ENCODE data around the gene LRP1-AS.

LRP1-AS gene

GRCh38 chr12:57096748-57097553 lies 50.5 kb downstream of the LRP1-AS start:
- TF ChIP-seq CTCF (IDR thresholded peaks at IDR 0.05; ENCODE audit: low read depth, low read length, missing control alignments), result no peak
- DNase-seq, result no peak
- Histone ChIP-seq H3K27me3 (replicated peaks) (no peaks in the 10 kb centered on the region), H3K4me3 (ENCODE audit: low read depth, low read length) (no peak overlapping the region), H3K27ac (no peak overlapping the region), H3K36me3 (replicated peaks) (peaks cover 62% of the 10 kb centered on the region)
- in situ Hi-C loops (cut with HindIII; ENCODE audit: low pct_ligation_motif_present, low sequenced_read_pairs), result no loop called here

GRCh38 chr12:57096099-57096572 lies 51.3 kb downstream of the LRP1-AS start:
- in situ Hi-C loops (cut with HindIII; ENCODE audit: low pct_ligation_motif_present, low sequenced_read_pairs), result no loop called here
- Histone ChIP-seq H3K27ac (no peak overlapping the region), H3K4me3 (ENCODE audit: low read depth, low read length) (no peak overlapping the region), H3K27me3 (replicated peaks) (no peaks in the 10 kb centered on the region), H3K36me3 (replicated peaks) (peaks cover 67% of the 10 kb centered on the region)
- DNase-seq, result no peak
- TF ChIP-seq CTCF (IDR thresholded peaks at IDR 0.05; ENCODE audit: low read depth, low read length, missing control alignments), result no peak

DNA sequence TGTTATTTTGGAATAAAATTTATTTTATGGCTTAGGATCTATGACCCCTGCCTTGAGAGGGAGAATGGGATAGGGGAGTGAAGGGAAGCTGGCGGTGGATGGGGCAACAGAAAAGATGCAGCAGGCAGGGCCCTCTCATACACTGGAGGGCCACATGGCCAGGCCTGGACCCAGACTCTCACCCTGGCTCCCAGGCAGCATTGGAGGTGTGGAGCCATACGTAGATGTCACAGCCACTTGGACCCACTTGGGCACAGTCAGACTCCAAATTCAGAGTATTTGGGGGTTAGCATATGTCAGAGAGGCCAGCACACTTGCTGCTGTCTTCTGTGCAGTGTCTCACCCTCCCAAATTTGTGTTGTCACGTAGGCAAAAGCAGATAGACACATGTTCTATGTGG lies 52.0 kb downstream of the LRP1-AS start:
- DNase-seq, result no peak
- H3K27me3 ChIP-seq (replicated peaks), result no peaks in the 10 kb centered on the region
- no peak overlapping the region for H3K4me3 ChIP-seq (ENCODE audit: low read depth, low read length)
- in situ Hi-C loops (cut with HindIII; ENCODE audit: low pct_ligation_motif_present, low sequenced_read_pairs), result no loop called here
- peaks cover 74% of the 10 kb centered on the region for H3K36me3 ChIP-seq (replicated peaks)
- TF ChIP-seq CTCF (IDR thresholded peaks at IDR 0.05; ENCODE audit: low read depth, low read length, missing control alignments), result no peak
- H3K27ac ChIP-seq, result no peak overlapping the region
